ENCODE measurements around the gene IL18R1. TPM values are rescaled to one million over a fixed set of nuclear protein-coding genes. Genes with fewer than 3 reads are reported as not detected.

IL18R1 gene
- total RNA-seq, 1 experiment from 2014 or later = not detected

GRCh38 chr2:102434655-102435381 lies 79.2 kb downstream of the IL18R1 start:
- DNase-seq (ENCODE audit: low read depth) = peak; percentile 20

DNA sequence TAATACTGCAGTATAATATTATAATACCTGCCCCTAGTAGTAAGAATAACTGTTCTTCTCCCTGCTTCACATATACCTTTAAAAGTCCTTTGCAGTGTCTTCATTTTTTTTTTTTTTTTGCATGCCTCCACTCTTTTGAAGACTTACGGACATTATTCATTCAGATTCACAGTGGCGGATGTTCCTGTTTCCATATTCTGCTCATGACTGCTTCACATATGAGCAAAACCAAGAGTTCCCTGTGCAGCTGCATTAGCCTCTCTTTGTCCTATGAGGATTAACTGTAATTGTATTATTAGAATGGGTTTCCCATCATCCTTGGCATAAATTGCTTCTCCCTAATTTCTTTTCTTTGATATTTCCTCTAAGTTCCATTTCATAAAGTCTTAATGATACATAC lies 80.1 kb downstream of the IL18R1 start:
- no peak for DNase-seq (ENCODE audit: low read depth)

DNA sequence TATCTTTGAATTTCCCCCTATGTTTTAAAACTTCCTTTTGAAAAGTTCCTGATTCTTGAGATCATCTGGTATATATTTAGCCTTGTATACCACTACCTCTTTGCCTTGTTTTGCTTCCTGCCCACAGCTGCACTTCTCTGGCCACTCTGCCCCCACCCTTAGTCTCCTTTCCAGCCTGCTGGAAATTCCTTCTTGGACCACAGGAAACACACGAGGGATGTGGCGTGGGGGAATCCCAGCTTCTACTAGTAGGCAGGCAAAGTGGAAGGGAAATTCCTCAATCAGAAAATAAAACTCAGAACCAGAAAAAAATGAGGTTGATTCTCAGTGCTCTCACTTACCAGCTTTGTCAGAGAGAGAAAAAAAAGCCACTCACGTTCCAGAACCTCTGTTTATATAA lies 80.7 kb downstream of the IL18R1 start:
- peak; percentile 77 for DNase-seq (ENCODE audit: low read depth)

DNA sequence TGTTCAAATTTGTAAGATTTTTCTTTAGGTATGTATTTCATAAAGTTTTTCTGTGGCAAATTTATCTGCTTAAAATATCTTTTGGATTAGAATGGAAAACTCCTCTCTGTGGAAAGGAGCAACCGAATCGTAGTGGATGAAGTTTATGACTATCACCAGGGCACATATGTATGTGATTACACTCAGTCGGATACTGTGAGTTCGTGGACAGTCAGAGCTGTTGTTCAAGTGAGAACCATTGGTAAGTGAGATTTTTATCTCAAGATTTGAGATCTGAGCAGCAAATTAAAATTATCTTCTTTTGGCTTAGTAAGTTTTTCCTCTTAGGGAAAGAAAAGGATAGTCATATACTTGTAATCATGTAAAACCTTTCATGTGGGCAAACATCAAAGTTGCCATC lies 81.5 kb downstream of the IL18R1 start:
- peak; percentile 46 for DNase-seq (ENCODE audit: low read depth)

GRCh38 chr2:102438111-102438510 lies 82.5 kb downstream of the IL18R1 start:
- DNase-seq (ENCODE audit: low read depth) = no peak

DNA sequence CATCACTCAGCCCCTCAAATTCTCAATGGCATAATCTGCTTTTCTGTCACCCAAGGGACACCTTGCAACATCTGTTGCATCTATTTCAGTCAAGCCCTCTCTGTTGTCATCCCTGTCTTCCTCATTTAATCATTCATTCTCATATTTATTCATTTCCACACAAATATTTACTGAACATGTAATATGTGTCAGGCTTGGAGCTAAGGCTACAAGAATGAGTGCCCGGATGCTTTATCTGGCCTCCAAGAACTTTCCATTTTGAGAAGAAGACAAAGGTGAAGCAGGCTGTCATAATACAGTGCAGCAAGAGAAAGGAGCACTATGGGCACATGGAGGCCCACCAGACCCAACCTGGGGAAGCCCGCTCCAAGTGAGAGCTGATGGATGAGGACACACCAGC lies 83.0 kb downstream of the IL18R1 start:
- no peak for DNase-seq (ENCODE audit: low read depth)

DNA sequence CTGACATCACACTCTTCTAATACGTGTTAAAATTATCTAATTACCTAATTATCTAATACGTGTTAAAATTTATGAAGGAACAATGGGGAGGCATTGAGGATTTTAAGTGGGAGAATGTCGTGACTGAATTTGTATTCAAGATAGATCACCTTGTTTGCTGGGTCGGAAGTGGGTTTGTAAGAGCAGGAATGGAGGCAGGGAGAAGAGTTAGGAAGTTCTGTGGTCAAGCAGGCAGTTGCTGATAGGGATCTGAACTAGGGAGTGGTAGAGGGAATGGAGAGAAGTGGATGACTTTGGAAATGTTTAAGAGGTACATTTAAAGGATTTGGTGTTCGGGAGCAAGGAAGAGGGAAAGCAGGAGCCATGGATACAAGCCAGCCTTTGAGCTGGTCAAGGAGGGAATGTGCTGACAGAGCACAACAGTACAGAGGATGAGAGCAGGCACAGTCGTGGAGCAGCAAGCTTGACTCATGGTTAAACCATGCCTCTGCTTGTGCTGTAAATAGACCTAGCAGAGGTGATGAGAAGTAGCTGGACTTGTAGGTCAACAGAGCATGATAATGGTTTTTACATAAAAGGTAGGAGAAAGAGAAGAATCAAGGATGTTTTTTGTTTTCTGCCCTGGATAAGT lies 83.6 kb downstream of the IL18R1 start:
- DNase-seq (ENCODE audit: low read depth) = peak; percentile 77

DNA sequence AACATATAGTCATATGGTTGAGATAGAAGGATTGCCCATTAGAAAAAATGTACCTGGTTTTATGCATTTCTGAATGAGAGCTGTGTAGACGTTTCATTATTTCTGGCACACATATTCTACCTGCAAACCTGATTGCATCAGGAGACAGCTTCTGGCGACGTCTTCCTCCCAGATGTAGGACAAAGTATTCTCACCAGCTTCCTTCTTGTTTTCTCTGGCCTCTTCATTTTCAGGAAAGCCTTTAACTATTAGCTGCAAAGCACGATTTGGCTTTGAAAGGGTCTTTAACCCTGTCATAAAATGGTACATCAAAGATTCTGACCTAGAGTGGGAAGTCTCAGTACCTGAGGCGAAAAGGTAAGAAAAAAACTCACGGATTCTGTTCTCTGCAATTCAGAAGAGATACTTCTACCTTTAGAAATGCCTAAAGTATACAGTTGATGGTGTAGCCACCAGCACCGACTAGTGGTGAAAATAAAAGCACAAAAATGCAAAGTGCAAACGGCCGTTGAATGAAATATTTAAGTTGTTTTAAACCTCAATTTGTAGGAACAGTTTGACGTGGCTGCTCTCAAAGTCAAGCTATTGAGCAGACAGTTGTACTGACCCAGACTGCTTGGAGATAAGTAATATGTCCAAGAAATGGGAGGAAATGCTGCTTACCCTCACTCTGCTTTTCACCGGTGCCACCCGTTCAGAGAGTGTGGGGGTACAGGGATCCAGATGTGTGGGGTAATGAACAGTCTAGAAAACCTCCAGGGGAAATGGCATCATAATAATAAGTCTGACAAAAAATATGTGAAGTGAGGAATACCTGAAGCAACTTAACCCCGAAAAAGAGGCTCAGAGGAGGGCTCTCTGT lies 87.6 kb downstream of the IL18R1 start:
- peak; percentile 35 for DNase-seq (ENCODE audit: low read depth)

DNA sequence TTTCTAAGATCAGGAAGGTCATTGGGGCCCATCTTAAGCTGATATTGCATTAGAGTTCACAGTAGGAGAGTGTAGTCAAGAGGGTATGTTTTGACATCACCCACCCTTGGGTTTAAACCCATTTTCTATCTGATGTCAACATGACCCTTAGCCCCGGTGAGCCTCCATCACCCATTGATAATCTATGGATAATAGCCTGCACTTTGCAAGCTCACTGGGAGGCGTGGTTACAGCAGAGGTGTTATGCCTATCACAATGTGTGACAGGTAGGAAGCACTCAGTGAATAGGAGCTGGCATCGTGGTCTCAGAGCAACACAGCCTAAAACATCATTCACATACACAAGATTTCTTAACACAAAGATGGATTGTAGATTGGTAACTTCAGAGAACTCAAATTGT lies 88.6 kb downstream of the IL18R1 start:
- no peak for DNase-seq (ENCODE audit: low read depth)

- no peak for DNase-seq (ENCODE audit: low read depth)
Observed at GRCh38 chr2:102446936-102447335, 91.3 kb downstream of the IL18R1 start.

Other genes with a start within 250 kb of the IL18R1 start
- gene IL1R1, start 213.1 kb upstream of the IL18R1 start, total RNA-seq (2014; rRNA removed; shearing (Covaris generic)) = 19.7 and 27.2 TPM in 2 replicates
- 0.39 TPM in 1 of 2 replicates, not detected in the other for gene IL1RL2, start 168.8 kb upstream of the IL18R1 start, total RNA-seq (2014; rRNA removed; shearing (Covaris generic))
- gene IL1RL1, start 44.2 kb upstream of the IL18R1 start, total RNA-seq (2014; rRNA removed; shearing (Covaris generic)) = 0.10 TPM in 1 of 2 replicates, not detected in the other
- gene IL18RAP, start 67.4 kb downstream of the IL18R1 start, total RNA-seq (2014; rRNA removed; shearing (Covaris generic)) = not detected in 2 replicates
- gene SLC9A4, start 117.4 kb downstream of the IL18R1 start, total RNA-seq (2014; rRNA removed; shearing (Covaris generic)) = not detected in 2 replicates